ENCODE data around the gene ZGPAT. TPM values are rescaled to one million over a fixed set of nuclear protein-coding genes. Genes with fewer than 3 reads are reported as not detected.

The ZGPAT gene
- total RNA-seq, 6 experiments from 2014 or later, result 18.7 to 68.9 (median 31.9) TPM

DNA sequence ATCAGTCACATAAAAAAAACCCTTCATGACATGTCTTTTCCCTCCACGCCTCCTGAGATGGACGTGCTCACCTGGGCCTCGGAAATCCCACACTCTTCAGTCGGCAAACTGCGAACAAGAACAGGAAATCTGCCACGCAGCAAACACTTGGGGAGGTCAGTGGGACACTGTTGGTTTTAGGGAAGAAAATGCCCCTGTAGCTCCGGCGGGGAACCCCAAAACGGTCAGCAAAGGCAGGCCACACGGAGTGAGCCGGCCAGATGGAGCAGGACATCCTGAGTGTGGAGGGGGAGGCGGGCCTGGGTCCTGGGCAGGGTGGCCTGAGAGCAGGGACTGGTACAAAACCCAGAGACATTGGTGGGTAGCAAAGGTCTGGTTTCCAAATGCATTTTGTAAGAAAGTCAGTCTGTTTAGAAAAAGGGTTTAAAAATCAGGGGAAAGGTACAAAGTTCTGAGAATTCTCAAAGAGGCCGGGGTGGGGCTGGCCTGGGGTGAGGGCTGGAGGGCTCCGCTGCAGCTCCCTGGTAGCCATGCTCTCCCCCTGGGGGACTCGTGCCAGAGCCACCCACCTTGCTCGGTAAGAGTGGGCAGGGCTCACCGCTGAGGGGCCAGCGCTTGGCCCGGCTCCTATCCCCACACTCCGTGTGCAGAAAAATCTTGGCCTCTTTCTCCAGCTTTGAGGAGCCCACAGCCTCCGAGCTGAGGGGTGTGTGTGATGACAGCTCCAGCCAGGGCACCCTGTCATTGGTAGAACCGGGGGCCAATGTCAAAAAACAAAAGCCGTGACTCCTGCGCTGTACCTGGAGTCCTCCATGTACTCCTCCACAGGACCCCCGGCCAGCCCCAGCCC lies 37.0 kb downstream of the ZGPAT start:
- no peaks in the 10 kb centered on the region for H3K9me3 ChIP-seq
- H3K4me1 ChIP-seq, result peaks cover 0 to 28% (median 12%) of the 10 kb centered on the region in 4 donors
- H3K27me3 ChIP-seq, result no peaks in the 10 kb centered on the region
- peak in 1 of 3 donors; percentile 58 for DNase-seq
- H3K36me3 ChIP-seq, result peaks cover 0 to 14% (median 7%) of the 10 kb centered on the region in 4 donors
- ATAC-seq, result no peak
- 50% methylated on average over 13 of the region's 25 CpGs for WGBS (ENCODE audit: insufficient coverage, low coverage, low lambda C conversion rate, missing lambda C conversion rate)
- intact Hi-C loops (cut with DNase I), result no loop called here
- no peak overlapping the region for H3K4me3 ChIP-seq
- H3K27ac ChIP-seq, result no peak overlapping the region
- TF ChIP-seq, protein P1, sequence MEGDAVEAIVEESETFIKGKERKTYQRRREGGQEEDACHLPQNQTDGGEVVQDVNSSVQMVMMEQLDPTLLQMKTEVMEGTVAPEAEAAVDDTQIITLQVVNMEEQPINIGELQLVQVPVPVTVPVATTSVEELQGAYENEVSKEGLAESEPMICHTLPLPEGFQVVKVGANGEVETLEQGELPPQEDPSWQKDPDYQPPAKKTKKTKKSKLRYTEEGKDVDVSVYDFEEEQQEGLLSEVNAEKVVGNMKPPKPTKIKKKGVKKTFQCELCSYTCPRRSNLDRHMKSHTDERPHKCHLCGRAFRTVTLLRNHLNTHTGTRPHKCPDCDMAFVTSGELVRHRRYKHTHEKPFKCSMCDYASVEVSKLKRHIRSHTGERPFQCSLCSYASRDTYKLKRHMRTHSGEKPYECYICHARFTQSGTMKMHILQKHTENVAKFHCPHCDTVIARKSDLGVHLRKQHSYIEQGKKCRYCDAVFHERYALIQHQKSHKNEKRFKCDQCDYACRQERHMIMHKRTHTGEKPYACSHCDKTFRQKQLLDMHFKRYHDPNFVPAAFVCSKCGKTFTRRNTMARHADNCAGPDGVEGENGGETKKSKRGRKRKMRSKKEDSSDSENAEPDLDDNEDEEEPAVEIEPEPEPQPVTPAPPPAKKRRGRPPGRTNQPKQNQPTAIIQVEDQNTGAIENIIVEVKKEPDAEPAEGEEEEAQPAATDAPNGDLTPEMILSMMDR (IDR thresholded peaks at IDR 0.05), result no peak
- TF ChIP-seq POLR2A (IDR thresholded peaks at IDR 0.05), result no peak

DNA sequence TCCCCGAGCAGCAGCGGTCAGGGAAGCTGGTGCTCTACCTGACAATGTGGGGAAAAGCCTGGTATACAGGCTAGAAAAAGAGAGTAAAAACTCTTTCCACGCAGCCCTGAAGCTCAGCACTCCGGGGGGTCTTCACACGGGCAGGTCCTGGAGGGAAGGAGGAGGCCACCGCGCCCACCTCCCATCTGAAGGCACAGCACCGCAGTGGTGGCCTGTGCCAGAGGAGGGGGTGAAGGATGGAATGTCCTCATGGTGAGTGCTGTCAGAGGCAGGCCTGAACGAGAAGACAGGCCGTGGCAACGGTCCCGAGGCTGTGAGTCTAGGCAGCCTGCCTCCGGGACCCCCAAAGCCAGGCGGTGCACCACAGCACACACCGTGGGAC lies 37.6 kb downstream of the ZGPAT start:
- H3K9me3 ChIP-seq, result no peaks in the 10 kb centered on the region
- 48% methylated on average over 5 of the region's 15 CpGs for WGBS (ENCODE audit: insufficient coverage, low coverage, low lambda C conversion rate, missing lambda C conversion rate)
- DNase-seq (peak in 1 of 3 donors; percentile 44), ATAC-seq (no peak)
- H3K4me1 ChIP-seq, result peaks cover 0 to 28% (median 12%) of the 10 kb centered on the region in 4 donors
- intact Hi-C loops (cut with DNase I), result no loop called here
- H3K27me3 ChIP-seq, result no peaks in the 10 kb centered on the region
- H3K36me3 ChIP-seq, result peaks cover 0 to 14% (median 7%) of the 10 kb centered on the region in 4 donors
- TF ChIP-seq, protein P1 (IDR thresholded peaks at IDR 0.05), result no peak
- TF ChIP-seq POLR2A (IDR thresholded peaks at IDR 0.05), result no peak
- H3K4me3 ChIP-seq, result no peak overlapping the region
- H3K27ac ChIP-seq, result no peak overlapping the region

DNA sequence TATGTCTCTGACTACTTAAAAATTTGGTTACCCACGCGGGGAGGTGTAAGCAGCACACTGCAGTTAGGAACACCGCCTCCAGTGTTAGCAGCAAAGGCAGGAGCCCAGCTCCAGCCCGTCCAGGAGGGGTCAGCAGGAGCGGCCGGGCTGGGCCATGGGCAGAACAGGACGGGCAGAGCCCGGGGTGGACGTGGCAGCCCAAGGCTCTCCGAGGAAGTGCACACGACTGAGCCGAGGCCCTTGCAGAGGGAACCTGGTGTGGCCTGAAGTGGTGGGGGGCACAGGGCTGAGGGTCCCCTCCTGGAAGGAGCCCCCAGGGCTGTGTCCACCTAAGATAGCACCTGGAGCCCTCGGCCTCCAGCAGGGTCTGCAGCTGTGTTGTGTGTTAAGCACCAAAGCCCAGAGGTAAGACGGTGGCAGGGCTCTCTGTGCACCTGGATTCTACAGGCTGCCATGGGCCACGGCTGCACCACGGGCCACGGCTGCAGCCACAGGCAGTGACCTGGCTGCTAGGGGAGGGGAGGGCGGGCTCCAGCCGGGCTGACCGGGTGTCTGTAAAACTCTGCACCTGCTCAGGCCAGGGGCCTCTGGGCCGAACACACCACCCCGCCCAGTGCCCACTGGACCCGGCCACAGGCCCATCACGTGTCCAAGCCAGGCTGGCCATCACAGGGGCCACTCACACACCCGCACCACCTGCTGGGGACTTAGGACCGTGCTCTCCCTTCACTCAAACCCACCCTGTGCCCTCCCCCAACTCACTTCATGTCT lies 38.3 kb downstream of the ZGPAT start:
- Histone ChIP-seq H3K4me3 (no peak overlapping the region), H3K27ac (no peak overlapping the region), H3K9me3 (no peaks in the 10 kb centered on the region), H3K4me1 (peaks cover 0 to 28% (median 12%) of the 10 kb centered on the region in 4 donors), H3K36me3 (peaks cover 0 to 14% (median 7%) of the 10 kb centered on the region in 4 donors), H3K27me3 (no peaks in the 10 kb centered on the region)
- DNase-seq, result peak in 2 of 3 donors; percentile 19 to 49
- ATAC-seq, result no peak
- 49% methylated on average over 4 of the region's 26 CpGs for whole genome bisulfite sequencing (ENCODE audit: insufficient coverage, low coverage, low lambda C conversion rate, missing lambda C conversion rate)
- TF ChIP-seq POLR2A (IDR thresholded peaks at IDR 0.05), result no peak
- TF ChIP-seq, protein P1 (IDR thresholded peaks at IDR 0.05), result no peak
- intact Hi-C loops (cut with DNase I), result no loop called here

DNA sequence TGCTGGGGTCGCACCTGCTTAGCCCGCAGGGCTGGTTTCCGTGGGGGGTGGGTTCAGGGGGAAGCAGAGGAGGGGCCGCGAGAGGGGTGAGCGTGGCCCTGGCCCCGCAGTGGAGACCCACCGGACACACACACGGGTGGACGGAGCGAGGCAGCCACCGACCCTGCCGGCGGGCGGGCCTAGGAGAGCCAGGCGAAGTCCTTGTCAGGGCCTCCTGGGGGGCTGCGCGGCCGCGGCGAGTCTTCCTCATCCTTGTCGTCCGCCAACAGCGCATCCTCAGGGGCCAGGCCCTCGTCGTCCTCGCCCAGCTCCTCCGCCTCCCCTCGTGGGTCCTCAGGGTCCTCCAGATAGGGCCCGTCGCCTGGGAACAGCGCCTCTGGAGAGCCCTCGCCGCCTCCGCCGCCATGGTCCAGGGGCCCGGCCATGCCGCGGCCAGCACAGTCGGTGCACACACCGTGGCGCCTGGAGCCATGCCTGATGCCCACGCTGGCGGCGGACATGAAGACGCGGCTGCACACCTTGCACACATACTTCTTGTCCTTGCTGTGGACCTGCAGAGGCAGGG lies 39.0 kb downstream of the ZGPAT start:
- DNase-seq (peak in 2 of 3 donors; percentile 20 to 53), ATAC-seq (no peak)
- WGBS (ENCODE audit: insufficient coverage, low coverage, low lambda C conversion rate, missing lambda C conversion rate), result no CpG with 5 or more reads among the region's 47 CpGs
- H3K9me3 ChIP-seq, result no peaks in the 10 kb centered on the region
- no peaks in the 10 kb centered on the region for H3K27me3 ChIP-seq
- no peak overlapping the region for H3K4me3 ChIP-seq
- H3K4me1 ChIP-seq, result peaks cover 0 to 25% (median 8%) of the 10 kb centered on the region in 4 donors
- intact Hi-C loops (cut with DNase I), result no loop called here
- peaks cover 0 to 11% (median 7%) of the 10 kb centered on the region in 4 donors for H3K36me3 ChIP-seq
- no peak overlapping the region for H3K27ac ChIP-seq
- TF ChIP-seq, protein P1 (IDR thresholded peaks at IDR 0.05), result no peak
- TF ChIP-seq POLR2A (IDR thresholded peaks at IDR 0.05), result no peak

All from right lobe of liver (tissue), 6 donors.